GOT3 (cell line): ENCODE data around the gene ATP5F1A.

Experiments used
- DNase-seq: peaks from one replicate; lab custom pipeline; 2025; ENCODE audit warnings: mixed read lengths; lab: John Stamatoyannopoulos, UW

Gene ATP5F1A

GRCh38 chr18:46073474-46074331 is 24.4 kb downstream of the ATP5F1A start:
- peak; percentile 3 for DNase-seq

GRCh38 chr18:46072959-46073358 is 25.1 kb downstream of the ATP5F1A start:
- no peak for DNase-seq

- no peak for DNase-seq
These were observed 25.7 kb downstream of the ATP5F1A start for GRCh38 chr18:46072376-46072867.

GRCh38 chr18:46071653-46072375 is 26.3 kb downstream of the ATP5F1A start, which contains the start of gene PSTPIP2:
Gene PSTPIP2, minus strand, starts transcription at chr18:46072260. Its CDS starts 72 bp downstream, at chr18:46072188.
- no peak for DNase-seq

- no peak for DNase-seq
These were observed 27.1 kb downstream of the ATP5F1A start for GRCh38 chr18:46070815-46071652.

DNA sequence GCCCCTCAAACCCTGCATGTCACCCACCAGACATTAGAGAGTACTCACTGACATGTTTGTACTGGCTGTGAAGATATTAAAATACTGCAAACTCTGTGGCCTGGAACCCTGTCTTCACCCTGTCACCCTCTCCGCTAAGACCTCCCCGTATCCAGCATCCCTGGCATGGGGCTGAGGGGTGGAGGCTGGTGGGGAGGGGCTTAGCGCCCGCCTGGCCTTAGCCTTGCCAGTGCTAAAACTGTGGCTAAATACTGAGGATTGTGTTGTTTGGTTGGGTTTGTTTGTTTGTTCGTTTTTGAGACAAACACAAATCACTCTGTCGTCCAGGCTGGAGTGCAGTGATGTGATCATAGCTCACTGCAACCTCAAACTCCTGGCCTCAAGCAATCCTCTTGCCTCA is 27.9 kb downstream of the ATP5F1A start:
- no peak for DNase-seq

GRCh38 chr18:46069524-46069923 is 28.6 kb downstream of the ATP5F1A start:
- DNase-seq: no peak

DNA sequence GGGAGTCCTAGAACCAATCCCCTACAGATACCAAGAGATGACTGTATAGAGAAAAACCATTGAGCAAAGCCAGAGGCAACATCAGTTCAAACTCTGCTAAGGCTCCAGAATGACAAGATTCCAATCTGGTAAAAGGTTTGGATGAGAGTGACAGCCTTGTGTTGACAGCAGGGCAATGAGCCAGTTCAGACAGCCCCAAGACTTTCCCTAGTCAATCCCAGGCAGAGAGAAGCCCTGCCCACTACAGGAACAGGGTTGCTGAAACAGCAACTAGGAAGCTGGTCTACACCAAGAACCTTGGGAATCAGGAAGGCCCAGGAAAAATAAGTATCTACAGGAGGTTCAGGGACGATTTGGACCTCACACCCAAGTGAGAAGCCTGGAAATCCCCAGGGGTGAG is 29.3 kb downstream of the ATP5F1A start:
- no peak for DNase-seq

DNA sequence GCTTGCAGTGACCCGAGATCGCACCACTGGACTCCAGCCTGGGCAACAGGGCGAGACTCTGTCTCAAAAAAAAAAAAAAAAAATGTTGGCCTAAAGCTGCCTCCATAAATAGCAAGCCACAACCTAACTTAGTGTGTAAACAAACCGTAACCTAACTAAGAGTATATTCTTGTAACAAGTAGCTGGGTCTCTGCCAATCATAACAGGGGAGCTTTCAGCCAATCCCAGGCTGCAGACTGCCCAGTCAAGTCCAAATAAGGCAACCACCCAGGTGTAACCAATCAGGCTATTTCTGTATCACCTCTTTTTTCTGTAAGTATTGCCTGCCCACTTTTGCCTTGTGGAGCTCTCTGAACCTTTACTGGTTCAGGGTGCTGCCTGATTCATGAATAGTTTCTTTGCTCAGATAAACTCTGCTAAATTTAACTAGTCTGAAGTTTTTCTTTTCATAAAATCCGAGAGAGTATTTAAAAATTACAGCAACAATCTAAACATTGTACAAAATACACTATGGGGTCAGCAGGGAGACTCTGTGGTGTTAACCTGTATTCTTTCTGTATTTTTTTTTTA is 30.6 kb downstream of the ATP5F1A start:
- no peak for DNase-seq

DNA sequence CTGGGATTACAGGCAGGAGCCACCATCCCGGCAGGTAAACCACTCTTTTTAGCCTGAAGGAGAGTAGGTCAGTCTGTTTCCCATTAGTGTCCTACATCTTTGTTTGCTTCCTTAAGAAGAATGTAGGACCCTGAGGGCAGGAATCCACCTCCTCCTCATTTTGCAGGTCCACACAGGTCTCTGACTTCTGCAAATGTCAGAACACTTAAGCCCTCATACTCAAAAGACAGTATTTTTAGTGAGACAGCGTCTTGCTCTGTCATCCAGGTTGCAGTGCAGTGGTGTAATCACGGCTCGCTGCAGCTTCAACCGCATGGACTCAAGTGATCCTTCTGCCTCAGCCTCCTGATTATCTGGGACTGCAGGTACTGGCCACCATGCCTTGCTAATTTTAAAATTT is 35.3 kb downstream of the ATP5F1A start:
- DNase-seq: no peak

GRCh38 chr18:46061796-46062195 is 36.3 kb downstream of the ATP5F1A start:
- no peak for DNase-seq

- no peak for DNase-seq
These were observed 36.7 kb downstream of the ATP5F1A start for GRCh38 chr18:46061387-46061786.

GRCh38 chr18:46060359-46060841 is 37.7 kb downstream of the ATP5F1A start:
- DNase-seq: no peak

- DNase-seq: no peak
These were observed 42.3 kb downstream of the ATP5F1A start for GRCh38 chr18:46055838-46056230.

DNA sequence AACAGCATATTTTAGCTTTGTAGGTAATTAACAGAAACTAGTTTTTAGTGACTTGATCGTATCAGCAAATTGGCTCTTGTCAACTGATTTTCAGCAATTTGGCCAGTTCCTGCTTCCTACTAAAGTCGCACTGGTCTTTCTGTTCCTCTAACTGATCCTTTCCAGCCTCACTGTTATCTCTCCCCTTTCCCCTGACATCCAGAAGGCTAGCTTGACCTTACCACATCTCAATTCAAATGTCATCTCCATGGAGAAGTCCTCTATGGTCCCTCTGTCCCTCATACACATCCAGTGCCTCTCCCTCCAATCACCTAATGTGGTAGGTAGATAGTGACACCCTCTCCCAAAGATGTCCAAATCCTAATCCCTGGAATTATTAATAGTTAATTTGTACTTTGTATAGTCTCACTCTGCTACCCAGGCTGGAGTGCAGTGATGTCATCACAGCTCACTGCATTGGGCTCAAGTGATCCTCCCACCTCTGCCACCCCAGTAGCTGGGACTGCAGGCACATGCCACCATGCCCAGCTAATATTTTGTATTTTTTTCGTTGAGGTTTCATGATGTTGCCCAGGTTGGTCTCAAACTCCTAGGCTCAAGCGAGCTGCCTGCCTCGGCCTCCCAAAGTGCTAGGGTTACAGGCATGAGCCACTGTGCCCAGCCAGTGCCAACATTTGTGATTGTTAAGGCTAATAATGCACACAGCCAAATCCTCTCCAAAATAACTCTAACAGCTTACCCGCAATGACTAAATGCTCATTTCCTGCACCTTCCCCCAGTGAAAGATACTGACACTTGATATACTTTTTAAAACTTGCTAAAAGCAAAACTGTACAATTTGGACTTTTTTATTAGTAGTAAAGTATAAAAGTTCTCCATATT is 42.9 kb downstream of the ATP5F1A start:
- DNase-seq: no peak

GRCh38 chr18:46053368-46054095 is 44.6 kb downstream of the ATP5F1A start:
- DNase-seq: no peak

DNA sequence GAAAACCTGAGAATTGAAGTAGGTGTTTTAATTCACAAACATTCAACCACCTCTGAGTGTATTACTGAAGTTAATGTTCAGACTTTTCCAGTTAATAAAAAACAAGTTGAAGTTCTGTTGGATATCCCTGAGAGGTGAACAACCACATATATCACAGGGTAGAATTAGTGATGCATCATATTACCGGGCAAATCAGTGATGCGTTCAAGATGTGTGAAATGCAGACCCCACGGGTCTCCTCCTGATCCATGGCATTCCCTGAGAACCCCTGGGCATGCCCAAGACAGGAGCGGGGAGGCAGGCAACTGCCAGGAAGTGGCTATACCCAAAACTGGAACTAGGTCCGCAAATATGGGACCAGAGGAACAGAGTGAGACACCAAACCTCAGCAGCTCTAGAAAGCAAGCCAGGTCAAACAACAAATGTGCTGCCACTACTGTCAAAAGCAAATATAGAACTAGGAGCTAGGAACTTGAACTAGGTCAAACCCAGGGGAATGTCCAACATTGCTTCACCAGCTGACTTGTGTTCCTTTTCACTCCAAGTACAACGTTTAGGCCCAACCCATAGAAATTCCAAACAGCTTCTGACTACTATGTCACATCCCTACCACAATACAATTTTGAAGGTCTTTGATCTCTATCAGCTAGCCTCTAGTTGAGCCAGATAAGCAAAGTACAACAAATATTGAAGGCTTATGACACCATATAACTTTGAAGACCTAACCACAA is 46.2 kb downstream of the ATP5F1A start:
- DNase-seq: no peak

- no peak for DNase-seq
These were observed 47.8 kb downstream of the ATP5F1A start for GRCh38 chr18:46050268-46050667.

DNA sequence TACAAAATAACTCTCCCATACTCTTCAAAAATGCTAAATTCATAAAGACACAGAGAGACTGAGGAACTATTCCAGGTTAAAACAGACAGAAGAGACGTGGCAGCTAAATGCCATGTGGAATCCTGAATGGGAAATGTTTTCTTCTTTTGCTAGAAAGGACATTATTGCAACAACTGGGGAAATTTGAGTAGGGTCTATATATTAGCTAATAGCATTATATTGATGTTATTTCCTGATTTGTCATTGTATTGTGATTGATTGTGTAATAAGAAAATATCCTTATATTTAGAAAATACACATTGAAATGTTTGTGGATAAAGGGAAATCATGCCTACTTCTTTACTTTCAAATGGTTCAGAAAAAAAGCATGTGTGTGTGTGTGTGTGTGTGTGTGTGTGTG is 49.5 kb downstream of the ATP5F1A start:
- DNase-seq: no peak
